Measurements from ENCODE around the gene TSPAN6. TPM values are rescaled to one million over a fixed set of nuclear protein-coding genes. Genes with fewer than 3 reads are reported as not detected.
A peak's percentile ranks its signal among the peaks of the same experiment; 100 is the strongest.

TSPAN6 gene
- total and polyA plus RNA-seq, 2 of the 4 experiments (the other 2 are of a cell fraction): 16.1 to 20.1 TPM

GRCh38 chrX:100615005-100615404 lies 21.6 kb downstream of the TSPAN6 start:
- peak; percentile 89 for ATAC-seq (ENCODE audit: low read depth)
- Histone ChIP-seq H2BK120ac (ENCODE audit: low read depth, low read length) (no peak overlapping the region), H3K27ac (ENCODE audit: insufficient read depth, low read length) (no peak overlapping the region), H4K91ac (ENCODE audit: insufficient read depth, low read depth, low read length) (no peak overlapping the region), H3K36me3 (ENCODE audit: control insufficient read depth, insufficient read depth, low read length) (no peaks in the 10 kb centered on the region), H2AK5ac (ENCODE audit: low read depth, low read length) (no peak overlapping the region), H3K23ac (ENCODE audit: low read depth, low read length) (no peak overlapping the region), H3K14ac (replicated peaks; ENCODE audit: low read depth, low read length) (no peak overlapping the region), H2BK5ac (ENCODE audit: low read depth, low read length, poor library complexity, severe bottlenecking) (no peak overlapping the region), H4K5ac (ENCODE audit: low read depth, low read length) (no peak overlapping the region), H3K9me1 (ENCODE audit: insufficient read depth, low read length) (no peaks in the 10 kb centered on the region), H4K20me1 (ENCODE audit: insufficient read depth, low read length) (no peaks in the 10 kb centered on the region), H3K4me2 (ENCODE audit: low read depth, low read length) (no peak overlapping the region), H2BK20ac (ENCODE audit: low read depth, low read length) (no peak overlapping the region), H2BK15ac (ENCODE audit: low read depth, low read length) (no peak overlapping the region), H4K8ac (ENCODE audit: low read depth in 2 of 2, low read length in 2 of 2) (0 out of 4 replicates have a peak overlapping the region, but pooled peaks of 1 of the 2 experiments have one; percentile 12), H2AFZ (replicated peaks; ENCODE audit: low read length, poor library complexity) (no peak overlapping the region), H3K9ac (ENCODE audit: low read depth, low read length) (no peak overlapping the region), H3K27me3 (ENCODE audit: control insufficient read depth, insufficient read depth, low read length) (no peaks in the 10 kb centered on the region; the same call in 1 of the 2 replicates), H3K9me3 (ENCODE audit: control insufficient read depth, insufficient read depth, low read length) (no peaks in the 10 kb centered on the region), H3K56ac (ENCODE audit: extremely low read depth, insufficient read depth, low read length) (no peak overlapping the region), H3K4me3 (ENCODE audit: insufficient read depth, low read depth, low read length) (no peak overlapping the region), H3K4ac (ENCODE audit: low read depth, low read length) (no peak overlapping the region), H2AK9ac (replicated peaks; ENCODE audit: low read depth, low read length, poor library complexity) (no peak overlapping the region), H3K4me1 (ENCODE audit: control insufficient read depth, insufficient read depth, low read length) (no peaks in the 10 kb centered on the region), H3K18ac (ENCODE audit: low read depth, low read length) (peak overlapping the region; percentile 23; the same call in 1 of the 2 replicates), H3K79me1 (ENCODE audit: low read depth in 1 of 2, low read length in 2 of 2) (no peaks in the 10 kb centered on the region)
- no CpG with 5 or more reads among the region's 3 CpGs for WGBS, 2 experiments (ENCODE audit: extremely low coverage in 2 of 2, insufficient read length in 1 of 2)
- dilution Hi-C loops (cut with HindIII; ENCODE audit: low sequenced_read_pairs, unreplicated experiment): no loop called here
- ChIA-PET CTCF (interaction anchor here (0.6 to 1.7 kb wide), 5 partner anchors 11 to 860 kb away, joined by 3 to 9 read pairs (median 7); partner anchors contain the start of gene TSPAN6), POLR2A (ENCODE audit: unreplicated experiment) (interaction anchor here (0.6 to 1.4 kb wide), 2 partner anchors 22 to 32 kb away, joined by 3 to 4 read pairs; partner anchors contain the start of gene TSPAN6)
- intact Hi-C loops (cut with micrococcal nuclease): loop anchor here (10.0 kb wide), 1 partner anchor 100 kb away; no protein-coding TSS in a partner anchor
- BruUV-seq (replicated peaks): no TSS peak
- peak; percentile 47 for TF ChIP-seq RAD21 (IDR thresholded peaks at IDR 0.05; ENCODE audit: low read length)
- TF ChIP-seq, protein P1, sequence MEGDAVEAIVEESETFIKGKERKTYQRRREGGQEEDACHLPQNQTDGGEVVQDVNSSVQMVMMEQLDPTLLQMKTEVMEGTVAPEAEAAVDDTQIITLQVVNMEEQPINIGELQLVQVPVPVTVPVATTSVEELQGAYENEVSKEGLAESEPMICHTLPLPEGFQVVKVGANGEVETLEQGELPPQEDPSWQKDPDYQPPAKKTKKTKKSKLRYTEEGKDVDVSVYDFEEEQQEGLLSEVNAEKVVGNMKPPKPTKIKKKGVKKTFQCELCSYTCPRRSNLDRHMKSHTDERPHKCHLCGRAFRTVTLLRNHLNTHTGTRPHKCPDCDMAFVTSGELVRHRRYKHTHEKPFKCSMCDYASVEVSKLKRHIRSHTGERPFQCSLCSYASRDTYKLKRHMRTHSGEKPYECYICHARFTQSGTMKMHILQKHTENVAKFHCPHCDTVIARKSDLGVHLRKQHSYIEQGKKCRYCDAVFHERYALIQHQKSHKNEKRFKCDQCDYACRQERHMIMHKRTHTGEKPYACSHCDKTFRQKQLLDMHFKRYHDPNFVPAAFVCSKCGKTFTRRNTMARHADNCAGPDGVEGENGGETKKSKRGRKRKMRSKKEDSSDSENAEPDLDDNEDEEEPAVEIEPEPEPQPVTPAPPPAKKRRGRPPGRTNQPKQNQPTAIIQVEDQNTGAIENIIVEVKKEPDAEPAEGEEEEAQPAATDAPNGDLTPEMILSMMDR (conservative IDR thresholded peaks at IDR 0.05; ENCODE audit: low read depth, low read length): peak; percentile 64
- peak; percentile 43 for TF ChIP-seq SMC3 (IDR thresholded peaks at IDR 0.05; ENCODE audit: low read depth, low read length)
- TF ChIP-seq RCOR1 (IDR thresholded peaks at IDR 0.05; ENCODE audit: insufficient replicate concordance, low read length): no peak
- peak; percentile 68 for DNase-seq
- in situ Hi-C loops (cut with MboI; ENCODE audit: low sequenced_read_pairs): no loop called here

Measured in IMR-90 (cell line).